Measurements from ENCODE around the gene VARS2. TPM values are rescaled to one million over a fixed set of nuclear protein-coding genes. Genes with fewer than 3 reads are reported as not detected.

Gene VARS2
- total RNA-seq, 1 donor from 2014 or later = 21.0 TPM

DNA sequence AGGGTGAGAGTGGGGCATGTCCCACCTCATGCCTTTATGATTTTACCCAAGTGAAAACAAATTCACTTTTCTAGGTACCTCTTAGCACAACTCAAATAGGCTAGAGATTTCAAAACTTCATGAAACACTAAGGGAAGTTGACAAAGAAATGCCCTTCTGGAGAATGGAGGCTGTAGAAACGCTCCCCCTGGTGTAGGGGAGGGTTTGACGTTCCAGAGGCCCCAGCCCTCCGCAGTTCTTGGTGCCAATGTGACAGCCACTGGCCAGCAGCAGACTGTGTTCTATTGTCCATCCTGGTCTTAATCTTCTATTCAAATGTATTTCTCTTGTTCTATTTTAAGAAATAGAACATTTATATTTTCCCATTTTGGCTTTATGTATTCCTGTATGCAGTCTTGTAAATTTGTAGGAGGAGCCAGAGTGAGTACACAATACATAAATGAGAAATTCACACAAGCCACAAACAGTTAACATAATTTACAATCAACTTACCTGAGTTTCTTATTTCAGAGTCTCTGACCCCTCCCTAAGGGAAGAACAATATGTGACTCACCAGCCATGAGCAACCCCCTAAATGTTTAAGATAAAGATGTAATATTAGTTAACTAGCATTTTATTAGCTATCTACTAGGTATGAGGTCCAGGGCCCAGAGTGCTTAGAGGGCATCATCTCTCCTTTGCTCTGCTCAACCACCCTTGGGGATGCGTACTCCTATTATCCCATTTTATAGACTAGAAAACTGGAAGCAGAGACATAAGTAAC, 60.6 kb downstream of the VARS2 start:
- no peak for DNase-seq
- intact Hi-C loops (cut with micrococcal nuclease) = no loop called here
- H3K9me3 ChIP-seq (replicated peaks) = no peaks in the 10 kb centered on the region
- no peak overlapping the region for H3K27ac ChIP-seq (replicated peaks)
- H3K27me3 ChIP-seq (ENCODE audit: low read depth) = peaks cover 13% of the 10 kb centered on the region
- no peak overlapping the region for H3K4me3 ChIP-seq
- no peaks in the 10 kb centered on the region for H3K36me3 ChIP-seq
- H3K4me1 ChIP-seq = no peaks in the 10 kb centered on the region
- TF ChIP-seq, protein P1, sequence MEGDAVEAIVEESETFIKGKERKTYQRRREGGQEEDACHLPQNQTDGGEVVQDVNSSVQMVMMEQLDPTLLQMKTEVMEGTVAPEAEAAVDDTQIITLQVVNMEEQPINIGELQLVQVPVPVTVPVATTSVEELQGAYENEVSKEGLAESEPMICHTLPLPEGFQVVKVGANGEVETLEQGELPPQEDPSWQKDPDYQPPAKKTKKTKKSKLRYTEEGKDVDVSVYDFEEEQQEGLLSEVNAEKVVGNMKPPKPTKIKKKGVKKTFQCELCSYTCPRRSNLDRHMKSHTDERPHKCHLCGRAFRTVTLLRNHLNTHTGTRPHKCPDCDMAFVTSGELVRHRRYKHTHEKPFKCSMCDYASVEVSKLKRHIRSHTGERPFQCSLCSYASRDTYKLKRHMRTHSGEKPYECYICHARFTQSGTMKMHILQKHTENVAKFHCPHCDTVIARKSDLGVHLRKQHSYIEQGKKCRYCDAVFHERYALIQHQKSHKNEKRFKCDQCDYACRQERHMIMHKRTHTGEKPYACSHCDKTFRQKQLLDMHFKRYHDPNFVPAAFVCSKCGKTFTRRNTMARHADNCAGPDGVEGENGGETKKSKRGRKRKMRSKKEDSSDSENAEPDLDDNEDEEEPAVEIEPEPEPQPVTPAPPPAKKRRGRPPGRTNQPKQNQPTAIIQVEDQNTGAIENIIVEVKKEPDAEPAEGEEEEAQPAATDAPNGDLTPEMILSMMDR (IDR thresholded peaks at IDR 0.05; ENCODE audit: borderline replicate concordance) = no peak

Small RNA genes within 50 kb of the gene (microRNA-seq; reads per million reads assigned to microRNA genes)
- not detected for gene MIR4640

Other genes with a start within 250 kb of the VARS2 start
- 22.1 TPM for gene DHX16, start 241.2 kb upstream of the VARS2 start, total RNA-seq
- 14.5 TPM for gene PPP1R18, start 227.6 kb upstream of the VARS2 start, total RNA-seq
- 3.7 TPM for gene NRM, start 223.3 kb upstream of the VARS2 start, total RNA-seq
- gene MDC1, start 197.0 kb upstream of the VARS2 start, total RNA-seq = 14.1 TPM
- 187 TPM for gene TUBB, start 193.9 kb upstream of the VARS2 start, total RNA-seq
- gene FLOT1, start 171.6 kb upstream of the VARS2 start, total RNA-seq = 223 TPM
- gene IER3, start 169.7 kb upstream of the VARS2 start, total RNA-seq = 41.4 TPM
- gene DDR1, start 29.7 kb upstream of the VARS2 start, total RNA-seq = 28.2 TPM
- gene GTF2H4, start 6.0 kb upstream of the VARS2 start, total RNA-seq = 23.0 TPM
- gene SFTA2, start 17.9 kb downstream of the VARS2 start, total RNA-seq = not detected
- not detected for gene MUCL3, start 26.7 kb downstream of the VARS2 start, total RNA-seq
- not detected for gene MUC21, start 69.5 kb downstream of the VARS2 start, total RNA-seq
- 0.08 TPM for gene MUC22, start 96.2 kb downstream of the VARS2 start, total RNA-seq
- gene C6orf15, start 198.3 kb downstream of the VARS2 start, total RNA-seq = not detected
- 4.7 TPM for gene PSORS1C1, start 200.6 kb downstream of the VARS2 start, total RNA-seq
- gene CDSN, start 206.2 kb downstream of the VARS2 start, total RNA-seq = not detected
- gene PSORS1C2, start 224.8 kb downstream of the VARS2 start, total RNA-seq = not detected
- 13.3 TPM for gene CCHCR1, start 243.6 kb downstream of the VARS2 start, total RNA-seq
- gene TCF19, start 244.4 kb downstream of the VARS2 start, total RNA-seq = 2.8 TPM